ENCODE data around the gene POLR2B. TPM values are rescaled to one million over a fixed set of nuclear protein-coding genes. Genes with fewer than 3 reads are reported as not detected.

POLR2B gene
- total RNA-seq, 1 donor from 2014 or later = 290 TPM

DNA sequence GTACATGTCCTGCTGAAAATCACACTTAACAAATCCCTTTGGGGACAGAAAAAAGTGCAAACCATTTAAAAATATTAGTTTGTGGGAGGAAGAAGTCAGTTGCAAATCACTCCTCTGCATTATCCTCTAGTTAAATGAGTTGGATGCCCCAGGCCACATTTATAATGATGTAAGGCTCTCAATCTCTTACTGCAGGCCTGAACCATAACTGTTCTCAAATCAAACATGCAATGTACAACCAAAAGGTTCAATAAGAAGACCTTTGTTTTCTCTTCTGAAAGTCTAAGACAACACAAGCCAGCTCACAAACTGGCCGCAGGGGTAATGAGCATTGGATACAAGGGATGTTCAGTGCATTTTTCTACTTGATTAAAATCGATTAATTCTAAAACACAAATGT lies 91.8 kb downstream of the POLR2B start:
- Histone ChIP-seq H3F3A (ENCODE audit: low read depth) (no peaks in the 10 kb centered on the region), H3K4me3 (no peak overlapping the region), H3K4me1 (no peaks in the 10 kb centered on the region), H3K36me3 (no peaks in the 10 kb centered on the region), H4K20me1 (ENCODE audit: low read depth) (no peaks in the 10 kb centered on the region), H3K9me3 (ENCODE audit: low read depth) (no peaks in the 10 kb centered on the region), H3K27me3 (no peaks in the 10 kb centered on the region), H3K4me2 (no peak overlapping the region), H3K27ac (no peak overlapping the region), H3K79me2 (ENCODE audit: low read depth) (no peaks in the 10 kb centered on the region), H3K9ac (no peak overlapping the region), H2AFZ (replicated peaks) (no peak overlapping the region)
- Mint-ChIP-seq H3K27ac (no peak overlapping the region), H3K4me1 (peaks cover 21% of the 10 kb centered on the region), H3K27me3 (ENCODE audit: insufficient read depth, low read depth) (no peaks in the 10 kb centered on the region), H3K4me3 (no peak overlapping the region), H3K9me3 (peaks cover 6% of the 10 kb centered on the region), H3K36me3 (no peaks in the 10 kb centered on the region)
- no peak for DNase-seq (ENCODE audit: low spot score)
- TF ChIP-seq, protein P1, sequence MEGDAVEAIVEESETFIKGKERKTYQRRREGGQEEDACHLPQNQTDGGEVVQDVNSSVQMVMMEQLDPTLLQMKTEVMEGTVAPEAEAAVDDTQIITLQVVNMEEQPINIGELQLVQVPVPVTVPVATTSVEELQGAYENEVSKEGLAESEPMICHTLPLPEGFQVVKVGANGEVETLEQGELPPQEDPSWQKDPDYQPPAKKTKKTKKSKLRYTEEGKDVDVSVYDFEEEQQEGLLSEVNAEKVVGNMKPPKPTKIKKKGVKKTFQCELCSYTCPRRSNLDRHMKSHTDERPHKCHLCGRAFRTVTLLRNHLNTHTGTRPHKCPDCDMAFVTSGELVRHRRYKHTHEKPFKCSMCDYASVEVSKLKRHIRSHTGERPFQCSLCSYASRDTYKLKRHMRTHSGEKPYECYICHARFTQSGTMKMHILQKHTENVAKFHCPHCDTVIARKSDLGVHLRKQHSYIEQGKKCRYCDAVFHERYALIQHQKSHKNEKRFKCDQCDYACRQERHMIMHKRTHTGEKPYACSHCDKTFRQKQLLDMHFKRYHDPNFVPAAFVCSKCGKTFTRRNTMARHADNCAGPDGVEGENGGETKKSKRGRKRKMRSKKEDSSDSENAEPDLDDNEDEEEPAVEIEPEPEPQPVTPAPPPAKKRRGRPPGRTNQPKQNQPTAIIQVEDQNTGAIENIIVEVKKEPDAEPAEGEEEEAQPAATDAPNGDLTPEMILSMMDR (IDR thresholded peaks at IDR 0.05) = no peak
- no peak for TF ChIP-seq EZH2 (IDR thresholded peaks at IDR 0.05)
- no peak for TF ChIP-seq EZH2phosphoT487 (IDR thresholded peaks at IDR 0.05)

DNA sequence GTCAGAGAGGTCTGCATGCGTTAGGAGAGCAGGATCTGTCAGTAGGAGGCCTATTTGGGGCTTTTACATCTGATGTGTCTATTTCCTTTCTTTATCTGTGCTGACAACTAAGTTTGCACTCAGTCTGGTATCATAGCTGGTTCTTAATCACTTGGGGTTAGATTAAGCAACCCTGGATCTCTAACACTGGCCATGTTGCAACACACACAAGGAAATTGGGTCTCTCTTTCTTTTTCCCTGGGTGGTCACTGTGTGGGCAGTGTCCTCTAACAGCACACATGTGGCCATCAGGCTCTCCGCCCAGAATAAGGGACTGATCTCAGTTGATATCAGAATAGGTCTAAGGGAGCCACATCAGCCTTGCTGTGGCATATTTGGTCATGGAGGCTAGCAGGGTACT lies 92.6 kb downstream of the POLR2B start:
- Histone ChIP-seq H3K36me3 (no peaks in the 10 kb centered on the region), H3K4me2 (no peak overlapping the region), H3K9ac (no peak overlapping the region), H3F3A (ENCODE audit: low read depth) (no peaks in the 10 kb centered on the region), H3K79me2 (ENCODE audit: low read depth) (no peaks in the 10 kb centered on the region), H2AFZ (replicated peaks) (no peak overlapping the region), H3K27me3 (no peaks in the 10 kb centered on the region), H3K9me3 (ENCODE audit: low read depth) (no peaks in the 10 kb centered on the region), H3K4me1 (no peaks in the 10 kb centered on the region), H3K27ac (no peak overlapping the region), H4K20me1 (ENCODE audit: low read depth) (no peaks in the 10 kb centered on the region), H3K4me3 (no peak overlapping the region)
- H3K9me3 Mint-ChIP-seq = peaks cover 6% of the 10 kb centered on the region
- TF ChIP-seq, protein P1 (IDR thresholded peaks at IDR 0.05) = no peak
- TF ChIP-seq EZH2phosphoT487 (IDR thresholded peaks at IDR 0.05) = no peak
- no peak for TF ChIP-seq EZH2 (IDR thresholded peaks at IDR 0.05)
- no peaks in the 10 kb centered on the region for H3K36me3 Mint-ChIP-seq
- DNase-seq (ENCODE audit: low spot score) = no peak
- no peak overlapping the region for H3K4me3 Mint-ChIP-seq
- peaks cover 27% of the 10 kb centered on the region for H3K4me1 Mint-ChIP-seq
- H3K27me3 Mint-ChIP-seq (ENCODE audit: insufficient read depth, low read depth) = no peaks in the 10 kb centered on the region
- H3K27ac Mint-ChIP-seq = peak overlapping the region; percentile 48

- no peaks in the 10 kb centered on the region for H3K27me3 ChIP-seq
- peaks cover 6% of the 10 kb centered on the region for H3K9me3 Mint-ChIP-seq
- no peak overlapping the region for H3K4me3 Mint-ChIP-seq
- peaks cover 4% of the 10 kb centered on the region for H3K4me1 ChIP-seq
- TF ChIP-seq, protein P1 (IDR thresholded peaks at IDR 0.05) = no peak
- TF ChIP-seq EZH2 (IDR thresholded peaks at IDR 0.05) = no peak
- TF ChIP-seq EZH2phosphoT487 (IDR thresholded peaks at IDR 0.05) = no peak
- H2AFZ ChIP-seq (replicated peaks) = no peak overlapping the region
- H3K79me2 ChIP-seq (ENCODE audit: low read depth) = no peaks in the 10 kb centered on the region
- no peaks in the 10 kb centered on the region for H3K9me3 ChIP-seq (ENCODE audit: low read depth)
- H3K4me3 ChIP-seq = no peak overlapping the region
- peaks cover 43% of the 10 kb centered on the region for H3K4me1 Mint-ChIP-seq
- no peak for DNase-seq (ENCODE audit: low spot score)
- H3F3A ChIP-seq (ENCODE audit: low read depth) = peaks cover 2% of the 10 kb centered on the region
- no peaks in the 10 kb centered on the region for H4K20me1 ChIP-seq (ENCODE audit: low read depth)
- no peak overlapping the region for H3K4me2 ChIP-seq
- no peaks in the 10 kb centered on the region for H3K27me3 Mint-ChIP-seq (ENCODE audit: insufficient read depth, low read depth)
- H3K36me3 ChIP-seq = no peaks in the 10 kb centered on the region
- H3K9ac ChIP-seq = no peak overlapping the region
- H3K36me3 Mint-ChIP-seq = no peaks in the 10 kb centered on the region
- no peak overlapping the region for H3K27ac ChIP-seq
- H3K27ac Mint-ChIP-seq = peak overlapping the region; percentile 78
These were observed 94.9 kb downstream of the POLR2B start for GRCh38 chr4:57073559-57073958.

Measured in neural progenitor cell (in vitro differentiated cells).